ENCODE results near the gene LITAF.
"Not testable (repeated sequence)": the region's sequence is repeated elsewhere in the genome, so short reads cannot be mapped to it uniquely, and the experiment has no call there.

The LITAF gene

GRCh38 chr16:11507350-11507749 is 79.4 kb downstream of the LITAF start:
- H3K4me3 ChIP-seq (ENCODE audit: low read depth, low read length): no peak overlapping the region
- DNase-seq (ENCODE audit: low read depth, low spot score): no peak
- in situ Hi-C loops (cut with HindIII; ENCODE audit: low sequenced_read_pairs): no loop called here
- no peak for TF ChIP-seq CTCF (IDR thresholded peaks at IDR 0.05; ENCODE audit: low read depth, low read length)

GRCh38 chr16:11506741-11507305 is 79.9 kb downstream of the LITAF start:
- in situ Hi-C loops (cut with HindIII; ENCODE audit: low sequenced_read_pairs): no loop called here
- no peak overlapping the region for H3K4me3 ChIP-seq (ENCODE audit: low read depth, low read length)

GRCh38 chr16:11504261-11504660 is 82.5 kb downstream of the LITAF start:
- H3K4me3 ChIP-seq (ENCODE audit: low read depth, low read length); in situ Hi-C loops (cut with HindIII; ENCODE audit: low sequenced_read_pairs); DNase-seq (ENCODE audit: low read depth, low spot score): not testable (repeated sequence)

More at GRCh38 chr16:11506741-11507305, 79.9 kb downstream of the LITAF start:
- no peak for TF ChIP-seq CTCF (IDR thresholded peaks at IDR 0.05; ENCODE audit: low read depth, low read length)
- DNase-seq (ENCODE audit: low read depth, low spot score): no peak

GRCh38 chr16:11503566-11503965 is 83.2 kb downstream of the LITAF start:
- no peak overlapping the region for H3K4me3 ChIP-seq (ENCODE audit: low read depth, low read length)
- no peak for DNase-seq (ENCODE audit: low read depth, low spot score)
- no peak for TF ChIP-seq CTCF (IDR thresholded peaks at IDR 0.05; ENCODE audit: low read depth, low read length)
- in situ Hi-C loops (cut with HindIII; ENCODE audit: low sequenced_read_pairs): no loop called here

GRCh38 chr16:11502239-11502638 is 84.5 kb downstream of the LITAF start:
- no peak overlapping the region for H3K4me3 ChIP-seq (ENCODE audit: low read depth, low read length)
- no peak for DNase-seq (ENCODE audit: low read depth, low spot score)
- in situ Hi-C loops (cut with HindIII; ENCODE audit: low sequenced_read_pairs): no loop called here
- no peak for TF ChIP-seq CTCF (IDR thresholded peaks at IDR 0.05; ENCODE audit: low read depth, low read length)

- no peak for DNase-seq (ENCODE audit: low read depth, low spot score)
- in situ Hi-C loops (cut with HindIII; ENCODE audit: low sequenced_read_pairs): no loop called here
- no peak overlapping the region for H3K4me3 ChIP-seq (ENCODE audit: low read depth, low read length)
- no peak for TF ChIP-seq CTCF (IDR thresholded peaks at IDR 0.05; ENCODE audit: low read depth, low read length)
Measured at GRCh38 chr16:11501632-11502031, 85.1 kb downstream of the LITAF start.

GRCh38 chr16:11500700-11501346 is 85.9 kb downstream of the LITAF start:
- in situ Hi-C loops (cut with HindIII; ENCODE audit: low sequenced_read_pairs): no loop called here
- H3K4me3 ChIP-seq (ENCODE audit: low read depth, low read length): no peak overlapping the region
- DNase-seq (ENCODE audit: low read depth, low spot score): no peak
- TF ChIP-seq CTCF (IDR thresholded peaks at IDR 0.05; ENCODE audit: low read depth, low read length): no peak

Measured in astrocyte of the spinal cord (primary cell).